Rectal smooth muscle tissue (tissue), 1 donor: ENCODE data around the gene ATG5.
"Not testable (repeated sequence)": the region's sequence is repeated elsewhere in the genome, so short reads cannot be mapped to it uniquely, and the experiment has no call there.

ENCODE experiments used
- H3K27ac ChIP-seq: one replicate; pipeline ENCODE4 v1.7.0; 2013; ENCODE audit warnings: low read depth, low read length, inconsistent platforms
- H3K27me3 ChIP-seq: one replicate; pipeline ENCODE4 v1.7.0; 2013; ENCODE audit warnings: low read length; ENCODE audit not compliant: control insufficient read depth, insufficient read depth
- H3K36me3 ChIP-seq: one replicate; pipeline ENCODE4 v1.7.0; 2013; ENCODE audit warnings: low read length; ENCODE audit not compliant: control insufficient read depth, insufficient read depth
- H3K4me1 ChIP-seq: one replicate; pipeline ENCODE4 v1.7.0; 2013; ENCODE audit warnings: low read length; ENCODE audit not compliant: control insufficient read depth, insufficient read depth
- H3K4me3 ChIP-seq: one replicate; pipeline ENCODE4 v1.7.0; 2013; ENCODE audit warnings: low read length
- H3K9ac ChIP-seq: one replicate; pipeline ENCODE4 v1.7.0; 2013; ENCODE audit warnings: low read length

The ATG5 gene

DNA sequence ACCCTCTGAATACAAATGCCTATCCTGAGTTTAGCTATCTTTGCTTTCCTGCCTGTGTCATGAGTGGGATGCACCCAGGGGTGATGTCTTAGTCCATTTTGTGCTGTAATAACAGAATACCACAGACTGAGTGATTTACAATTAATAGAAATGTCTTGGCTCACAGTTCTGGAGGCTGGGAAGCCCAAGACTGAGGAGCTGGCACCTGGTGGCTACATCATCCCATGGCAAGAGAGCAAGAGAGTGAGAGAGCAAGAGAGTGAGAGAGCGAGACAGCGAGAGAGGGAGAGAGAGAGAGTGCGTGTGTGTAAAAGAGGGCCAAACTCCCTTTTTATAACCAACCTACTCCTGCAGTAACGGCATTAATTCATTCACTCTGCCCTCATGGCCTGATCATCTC lies 162.6 kb downstream of the ATG5 start:
- H3K36me3 ChIP-seq: no peaks in the 10 kb centered on the region
- H3K4me1 ChIP-seq: no peaks in the 10 kb centered on the region
- H3K27ac ChIP-seq: no peak overlapping the region
- no peak overlapping the region for H3K9ac ChIP-seq
- H3K27me3 ChIP-seq: no peaks in the 10 kb centered on the region
- H3K4me3 ChIP-seq: no peak overlapping the region

DNA sequence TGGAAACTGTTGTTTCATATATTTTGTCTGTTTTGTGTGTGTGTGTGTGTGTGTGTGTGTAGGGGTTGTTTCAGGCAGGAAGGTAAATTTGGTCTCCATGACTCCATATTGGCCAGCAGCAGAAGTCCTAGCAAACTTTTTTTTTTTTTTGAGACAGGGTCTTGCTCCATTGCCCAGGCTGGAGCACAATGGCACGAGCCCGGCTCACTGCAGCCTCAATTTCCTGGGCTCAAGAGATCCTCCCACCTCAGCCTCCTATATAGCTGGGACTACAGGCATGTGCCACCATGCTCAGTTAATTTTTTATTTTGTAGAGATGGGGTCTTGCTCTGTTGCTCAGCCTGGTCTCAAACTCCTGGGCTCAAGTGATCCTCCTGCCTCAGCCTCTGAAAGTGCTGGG lies 163.7 kb downstream of the ATG5 start:
- Histone ChIP-seq H3K4me3 (no peak overlapping the region), H3K27me3 (no peaks in the 10 kb centered on the region), H3K27ac (no peak overlapping the region), H3K9ac (no peak overlapping the region), H3K4me1 (no peaks in the 10 kb centered on the region), H3K36me3 (no peaks in the 10 kb centered on the region)

DNA sequence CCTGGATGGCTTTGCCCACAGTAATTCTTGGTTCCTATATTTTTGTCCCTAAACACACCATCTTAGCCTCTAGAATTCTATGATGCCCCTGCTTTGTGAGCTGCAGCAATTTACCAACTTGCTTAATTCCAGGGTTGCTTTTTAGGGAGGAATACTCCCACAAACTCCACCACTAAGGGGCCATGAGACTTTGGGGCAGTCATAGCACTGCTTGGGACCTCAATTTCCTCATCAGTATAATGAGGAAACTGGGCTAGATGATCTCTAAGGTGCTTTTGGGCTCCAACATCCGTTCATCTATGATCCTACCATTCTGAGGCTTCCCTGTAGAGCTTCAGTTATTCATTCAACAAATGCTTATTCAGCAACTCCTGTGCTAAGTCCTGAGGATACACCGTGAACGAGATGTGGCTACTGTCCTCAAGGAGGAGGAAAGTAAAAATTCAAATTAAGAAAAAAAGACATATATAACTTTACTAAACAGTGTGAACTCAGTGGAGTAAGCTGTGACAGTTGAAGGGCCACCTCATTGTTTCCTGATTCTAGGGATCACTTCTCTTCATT lies 164.2 kb downstream of the ATG5 start:
- no peak overlapping the region for H3K27ac ChIP-seq
- no peak overlapping the region for H3K9ac ChIP-seq
- H3K4me3 ChIP-seq: no peak overlapping the region
- no peaks in the 10 kb centered on the region for H3K36me3 ChIP-seq
- no peaks in the 10 kb centered on the region for H3K27me3 ChIP-seq
- no peaks in the 10 kb centered on the region for H3K4me1 ChIP-seq

DNA sequence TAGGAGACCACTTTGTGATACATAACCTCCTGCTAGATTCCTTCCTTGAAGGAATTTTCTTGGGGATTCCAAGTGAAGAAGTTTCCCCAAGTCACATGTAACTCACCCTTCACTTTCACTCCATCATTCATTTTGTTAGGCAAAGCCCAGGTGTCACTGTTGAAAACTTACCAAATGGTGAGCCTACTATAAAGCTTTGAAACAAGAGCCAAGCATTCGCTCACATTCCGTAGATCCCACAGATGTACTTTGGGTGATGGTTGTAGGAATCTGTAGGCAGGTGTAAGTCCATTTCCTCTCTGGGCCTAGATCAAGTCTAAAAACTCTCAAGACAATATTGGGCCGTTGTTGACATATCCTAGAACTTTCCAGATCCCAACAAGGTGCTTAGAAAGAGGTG lies 165.4 kb downstream of the ATG5 start:
- Histone ChIP-seq H3K27ac (no peak overlapping the region), H3K4me3 (no peak overlapping the region), H3K27me3 (no peaks in the 10 kb centered on the region), H3K9ac (no peak overlapping the region), H3K36me3 (no peaks in the 10 kb centered on the region), H3K4me1 (no peaks in the 10 kb centered on the region)

DNA sequence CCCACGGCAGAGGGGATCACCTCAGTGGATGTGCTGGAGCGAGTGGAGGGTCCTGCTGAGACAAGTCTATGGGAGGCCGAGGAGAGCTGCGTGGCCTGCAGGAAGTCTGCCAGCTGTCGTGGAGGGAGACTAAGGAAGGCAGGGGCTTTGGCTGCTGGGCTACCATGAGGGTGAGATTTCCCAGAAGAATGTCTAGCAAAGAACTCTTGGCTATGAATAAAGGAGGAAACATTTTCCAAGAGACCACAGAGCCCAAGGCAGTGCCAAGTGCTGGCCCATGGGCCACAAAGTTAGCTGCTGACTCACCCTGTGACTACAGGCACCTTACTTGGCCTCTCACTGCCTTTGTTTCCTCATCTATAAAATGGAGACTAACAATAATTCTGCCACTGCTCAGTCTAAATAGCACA lies 166.0 kb downstream of the ATG5 start:
- H3K4me3 ChIP-seq: no peak overlapping the region
- no peak overlapping the region for H3K27ac ChIP-seq
- no peak overlapping the region for H3K9ac ChIP-seq
- no peaks in the 10 kb centered on the region for H3K27me3 ChIP-seq
- H3K4me1 ChIP-seq: no peaks in the 10 kb centered on the region
- no peaks in the 10 kb centered on the region for H3K36me3 ChIP-seq

DNA sequence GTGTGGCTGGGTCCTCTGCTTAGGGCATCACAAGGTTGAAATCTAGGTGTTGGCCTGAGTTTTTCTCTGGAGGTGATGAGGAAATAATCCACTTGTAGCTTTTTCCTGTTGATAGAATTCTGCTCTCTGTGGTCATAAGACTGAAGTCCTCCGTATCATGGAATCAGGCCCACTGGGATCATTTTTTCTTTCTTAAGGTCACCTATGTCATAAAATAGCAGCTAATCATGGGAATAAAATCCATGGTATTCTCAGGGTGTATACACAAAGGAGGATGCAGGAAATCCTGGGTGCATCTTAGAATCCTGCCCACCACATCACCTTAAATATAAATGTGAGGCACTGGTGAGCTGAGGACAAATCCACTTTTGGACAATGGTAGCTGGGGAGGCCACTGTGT lies 166.7 kb downstream of the ATG5 start:
- no peaks in the 10 kb centered on the region for H3K36me3 ChIP-seq
- no peaks in the 10 kb centered on the region for H3K27me3 ChIP-seq
- no peak overlapping the region for H3K4me3 ChIP-seq
- H3K4me1 ChIP-seq: no peaks in the 10 kb centered on the region
- H3K27ac ChIP-seq: no peak overlapping the region
- H3K9ac ChIP-seq: no peak overlapping the region

DNA sequence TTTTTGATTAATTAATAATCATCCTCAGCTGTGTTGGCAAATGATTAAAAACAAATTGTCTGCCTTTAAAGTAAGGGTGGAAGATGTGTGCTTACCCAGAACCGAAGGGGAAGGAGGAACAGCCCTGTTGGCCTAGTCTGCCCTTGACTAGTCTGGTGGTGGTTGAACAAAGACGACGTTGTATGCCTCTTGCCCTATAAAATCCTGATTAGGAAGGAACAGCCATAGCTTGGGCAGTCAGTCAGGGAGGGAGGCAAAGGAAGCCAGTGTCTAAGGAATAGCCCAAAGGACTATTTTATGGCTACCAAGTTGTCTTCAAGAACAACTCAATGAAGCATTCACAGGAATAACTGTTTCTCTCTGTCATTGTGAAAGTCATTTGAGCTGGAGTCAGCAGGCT lies 168.7 kb downstream of the ATG5 start:
- no peaks in the 10 kb centered on the region for H3K36me3 ChIP-seq
- H3K27me3 ChIP-seq: no peaks in the 10 kb centered on the region
- H3K9ac ChIP-seq: no peak overlapping the region
- no peak overlapping the region for H3K27ac ChIP-seq
- no peaks in the 10 kb centered on the region for H3K4me1 ChIP-seq
- no peak overlapping the region for H3K4me3 ChIP-seq

DNA sequence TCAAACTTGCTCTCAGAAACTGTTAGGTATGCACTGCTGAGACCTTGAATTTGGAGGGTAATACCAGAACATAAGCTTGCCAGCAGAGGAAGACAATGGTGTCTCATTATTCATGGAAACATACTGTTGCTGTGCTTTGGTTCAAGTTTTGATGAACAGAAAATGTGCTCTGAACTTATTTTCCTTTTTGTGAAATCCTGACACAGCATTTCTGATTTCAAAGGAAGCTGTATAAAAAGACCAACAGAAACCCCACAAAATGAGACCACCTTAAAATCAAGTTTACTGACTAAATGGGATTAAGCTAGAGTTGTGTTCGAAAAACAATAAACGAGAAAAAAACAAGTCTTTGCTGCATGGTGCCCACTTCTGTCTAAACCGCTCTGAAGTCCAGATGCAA lies 169.1 kb downstream of the ATG5 start:
- Histone ChIP-seq H3K27ac (no peak overlapping the region), H3K9ac (no peak overlapping the region), H3K4me3 (no peak overlapping the region), H3K4me1 (no peaks in the 10 kb centered on the region), H3K36me3 (no peaks in the 10 kb centered on the region), H3K27me3 (no peaks in the 10 kb centered on the region)

DNA sequence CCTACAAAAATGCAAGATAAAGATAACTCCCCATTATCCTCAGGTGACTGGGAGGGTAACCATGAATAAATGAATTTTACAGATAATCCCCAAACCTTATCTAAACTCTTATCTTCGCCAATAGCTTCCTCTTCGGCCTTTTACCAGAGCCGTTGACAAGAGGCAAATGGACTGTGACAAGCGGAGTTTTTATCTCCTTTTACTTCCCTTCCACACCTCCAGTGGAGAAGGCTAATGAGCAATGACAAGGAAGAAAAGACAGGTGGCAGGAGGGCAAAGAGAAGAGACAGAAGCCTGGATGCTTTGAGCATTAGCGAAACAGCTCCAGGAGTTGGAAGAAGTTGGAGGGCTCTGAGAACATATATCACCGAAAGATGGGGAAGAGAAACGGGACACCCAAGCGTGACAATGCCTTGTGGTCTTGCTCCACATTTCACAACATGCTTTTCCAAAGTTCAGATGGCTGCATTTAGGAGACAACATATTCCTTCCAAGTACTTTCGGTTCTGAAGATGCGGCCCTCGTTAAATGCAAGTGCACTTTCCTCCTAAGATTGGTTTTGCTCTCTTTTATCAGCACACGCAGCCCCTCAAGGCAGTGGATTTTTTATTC lies 170.2 kb downstream of the ATG5 start:
- H3K4me3 ChIP-seq: no peak overlapping the region
- no peaks in the 10 kb centered on the region for H3K4me1 ChIP-seq
- no peak overlapping the region for H3K27ac ChIP-seq
- no peaks in the 10 kb centered on the region for H3K36me3 ChIP-seq
- no peak overlapping the region for H3K9ac ChIP-seq
- no peaks in the 10 kb centered on the region for H3K27me3 ChIP-seq

DNA sequence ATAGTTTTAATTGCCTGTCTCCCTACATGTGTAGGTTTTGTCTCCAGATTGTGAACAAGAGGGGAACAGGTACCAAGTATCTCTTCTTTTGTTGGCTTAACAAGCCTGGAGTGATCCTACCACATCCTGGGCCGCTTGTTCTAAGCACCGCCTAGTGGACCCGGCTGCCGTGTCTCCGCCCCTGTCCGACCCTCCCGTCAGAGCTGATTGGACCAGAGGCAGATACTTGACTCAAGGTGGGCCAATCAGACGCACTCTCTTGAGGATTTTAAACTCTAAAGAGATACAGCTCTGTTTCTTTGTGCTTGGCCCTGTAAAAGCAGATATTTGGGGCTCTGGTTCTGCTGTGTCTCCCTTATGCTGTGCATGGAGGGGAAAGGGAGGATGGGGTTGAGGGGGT lies 171.2 kb downstream of the ATG5 start:
- Histone ChIP-seq H3K27me3 (no peaks in the 10 kb centered on the region), H3K4me1 (no peaks in the 10 kb centered on the region), H3K9ac (no peak overlapping the region), H3K4me3 (no peak overlapping the region), H3K36me3 (no peaks in the 10 kb centered on the region), H3K27ac (no peak overlapping the region)

DNA sequence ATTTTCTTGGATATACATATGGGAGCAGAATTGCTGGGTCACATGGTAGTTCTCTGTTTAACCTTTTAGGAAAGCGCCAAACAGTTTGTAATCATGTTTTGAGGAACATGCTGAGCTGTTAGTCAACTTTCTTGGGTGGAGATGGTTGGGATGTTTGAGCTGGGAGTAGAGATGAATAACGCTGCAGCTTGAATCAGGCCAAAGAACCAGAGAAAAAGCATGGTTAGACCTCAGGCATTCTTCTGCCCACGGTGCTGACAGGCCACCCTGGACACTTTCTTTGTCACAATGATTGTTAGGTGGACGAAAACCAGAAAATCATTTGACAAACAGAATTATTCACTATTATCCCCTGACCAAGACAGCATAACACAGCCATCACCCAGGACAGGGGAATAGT lies 172.6 kb downstream of the ATG5 start:
- no peak overlapping the region for H3K4me3 ChIP-seq
- H3K9ac ChIP-seq: no peak overlapping the region
- H3K36me3 ChIP-seq: no peaks in the 10 kb centered on the region
- H3K27ac ChIP-seq: no peak overlapping the region
- no peaks in the 10 kb centered on the region for H3K27me3 ChIP-seq
- H3K4me1 ChIP-seq: no peaks in the 10 kb centered on the region

DNA sequence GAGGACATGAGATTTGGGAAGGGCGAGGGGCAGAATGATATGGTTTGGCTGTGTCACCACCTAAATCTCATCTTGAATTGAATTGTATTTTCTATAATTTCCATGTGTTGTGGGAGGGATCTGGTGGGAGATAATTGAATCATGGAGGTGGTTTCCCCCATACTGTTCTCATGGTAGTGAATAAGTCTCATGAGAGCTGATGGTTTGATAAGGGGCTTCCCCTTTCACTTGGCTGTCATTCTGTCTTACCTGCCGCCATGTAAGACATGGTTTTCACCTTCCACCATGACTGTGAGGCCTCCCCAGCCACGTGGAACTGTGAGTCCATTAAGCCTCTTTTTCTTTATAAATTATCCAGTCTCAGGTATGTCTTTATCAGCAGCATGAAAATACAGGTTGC lies 173.1 kb downstream of the ATG5 start:
- not testable (repeated sequence) for H3K4me1 ChIP-seq, H3K36me3 ChIP-seq, H3K4me3 ChIP-seq, H3K9ac ChIP-seq, H3K27ac ChIP-seq, H3K27me3 ChIP-seq

DNA sequence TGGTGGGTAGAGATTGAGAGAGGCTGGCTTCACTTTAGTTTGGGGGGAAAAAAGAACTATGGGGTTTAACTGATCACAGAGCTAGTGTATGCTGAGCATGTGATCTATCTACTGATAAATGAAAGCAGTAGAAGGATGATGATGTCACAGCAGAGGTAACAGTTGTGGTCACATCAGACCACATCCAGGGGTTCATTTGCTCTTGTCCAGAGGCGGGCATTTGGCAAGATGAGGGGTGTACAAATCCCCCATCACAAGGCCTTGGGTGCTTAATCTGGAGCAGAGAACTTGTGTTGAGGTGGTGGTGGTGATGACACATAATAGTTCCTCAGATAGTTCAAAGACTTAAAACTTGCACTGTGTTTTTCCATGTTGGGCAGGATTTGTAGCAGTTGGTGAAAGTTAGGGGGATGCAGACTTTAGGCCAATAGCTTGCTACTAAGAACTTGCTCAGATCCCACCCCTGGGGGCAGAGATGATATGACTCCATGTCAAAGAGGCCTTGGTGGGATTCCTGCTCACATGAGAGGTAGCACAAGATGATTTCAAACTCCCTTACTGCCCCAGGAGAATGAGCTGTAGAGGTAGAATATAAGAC lies 176.0 kb downstream of the ATG5 start:
- Histone ChIP-seq H3K4me1 (no peaks in the 10 kb centered on the region), H3K4me3 (no peak overlapping the region), H3K27me3 (no peaks in the 10 kb centered on the region), H3K9ac (no peak overlapping the region), H3K27ac (no peak overlapping the region), H3K36me3 (no peaks in the 10 kb centered on the region)
